A673 (cell line): ENCODE results near the gene GAREM1. TPM values are rescaled to one million over a fixed set of nuclear protein-coding genes. Genes with fewer than 3 reads are reported as not detected.

Source experiments
- BruUV-seq: library from RNA; stranded (reverse); fragments of 400-500 nt; replicated peaks from 2 replicates; lab custom pipeline; 2021; lab: Mats Ljungman, UMichigan
- CTCF ChIA-PET: fragments of 300-600 bp; sonication (Branson Sonifier 250); formaldehyde crosslinking; loops from one replicate; lab custom pipeline; 2022; ENCODE audit warnings: antibody characterized with exemption; lab: Charles Lee
- POLR2A ChIA-PET: fragments of 300-600 bp; sonication (Branson Sonifier 250); formaldehyde crosslinking; loops from one replicate; lab custom pipeline; 2022; ENCODE audit warnings: antibody characterized with exemption; ENCODE audit not compliant: low non-redundant PET; lab: Charles Lee
- DNase-seq: peaks from one replicate; pipeline ENCODE4 v3.0.0-alpha.2; 2015; ENCODE audit warnings: low spot score
- H3K27ac ChIP-seq: fragments of 200-600 bp; sonication (generic); 2 replicates; pipeline ENCODE4 v1.5.1; 2016; ENCODE audit warnings: mixed run types, low read depth, mild to moderate bottlenecking, mixed read lengths, antibody characterized with exemption, low read length; ENCODE audit not compliant: poor library complexity, severe bottlenecking
- H3K27me3 ChIP-seq: fragments of 200-600 bp; sonication (generic); replicated peaks from 2 replicates; pipeline ENCODE4 v1.6.1; 2017; ENCODE audit warnings: mixed run types, low read depth, mild to moderate bottlenecking, mixed read lengths, antibody characterized with exemption, low read length; ENCODE audit not compliant: insufficient read depth, poor library complexity
- H3K36me3 ChIP-seq: fragments of 200-600 bp; sonication (generic); 2 replicates; pipeline ENCODE4 v1.6.1; 2016; ENCODE audit warnings: mixed run types, mild to moderate bottlenecking, mixed read lengths, antibody characterized with exemption, low read length; ENCODE audit not compliant: insufficient read depth, poor library complexity, severe bottlenecking
- H3K4me1 ChIP-seq: fragments of 200-600 bp; sonication (generic); 2 replicates; pipeline ENCODE4 v1.6.1; 2017; ENCODE audit warnings: mixed run types, mild to moderate bottlenecking, mixed read lengths, antibody characterized with exemption, low read length; ENCODE audit not compliant: insufficient read depth, poor library complexity, severe bottlenecking
- H3K4me3 ChIP-seq: fragments of 200-600 bp; sonication (generic); 2 replicates; pipeline ENCODE4 v1.5.1; 2016; ENCODE audit warnings: low read depth, mixed run types, mild to moderate bottlenecking, mixed read lengths, low read length; ENCODE audit not compliant: poor library complexity, severe bottlenecking
- H3K9me3 ChIP-seq: fragments of 200-600 bp; sonication (generic); 2 replicates; pipeline ENCODE4 v1.6.1; 2016; ENCODE audit warnings: mixed run types, low read depth, mild to moderate bottlenecking, mixed read lengths, antibody characterized with exemption, low read length; ENCODE audit not compliant: poor library complexity, severe bottlenecking
- EZH2 ChIP-seq: fragments of 200-600 bp; sonication (generic); IDR thresholded peaks from 2 replicates; pipeline ENCODE4 v1.6.1; 2017; ENCODE audit warnings: borderline replicate concordance, low read depth, mild to moderate bottlenecking, mixed read lengths, antibody characterized with exemption, low read length; ENCODE audit not compliant: poor library complexity, severe bottlenecking
- intact Hi-C: fragments of 100-400 bp; cut with micrococcal nuclease; formaldehyde crosslinking; loops from one replicate; pipeline ENCODE4 v1.10.0; 2022; ENCODE audit not compliant: unreplicated experiment
- total RNA-seq: library from RNA; stranded (reverse); gene quantifications from 2 replicates; pipeline ENCODE4 v1.2.3, GENCODE V29; 2021
- TF ChIP-seq, protein P1 (sequence below): fragments of 300-800, 200-600 bp; sonication (generic); conservative IDR thresholded peaks from 2 replicates; pipeline ENCODE4 v1.5.1; 2017; ENCODE audit warnings: low read depth, mild to moderate bottlenecking, antibody characterized with exemption, low read length, moderate library complexity, mixed read lengths

GAREM1 gene
- total RNA-seq, 1 experiment from 2014 or later, result 8.4 TPM

DNA sequence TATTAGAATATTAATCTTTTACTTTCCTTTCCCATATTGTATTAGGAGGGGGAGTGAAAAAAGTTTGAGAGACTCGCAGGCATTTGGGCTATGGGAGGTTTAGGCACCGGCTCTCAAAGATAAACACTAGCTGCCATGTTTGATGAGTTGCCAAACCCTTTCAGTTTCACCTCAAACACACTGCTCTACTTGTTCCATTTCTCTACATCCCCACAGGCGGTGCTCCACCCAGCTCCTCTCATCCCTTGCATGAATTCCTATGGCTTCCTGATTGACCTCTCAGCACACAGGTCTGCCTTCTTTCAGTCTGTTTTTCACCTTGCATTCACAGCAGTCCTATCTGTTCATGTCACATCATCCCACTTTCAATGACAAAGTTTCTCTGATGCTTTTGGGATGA is 215.1 kb downstream of the GAREM1 start:
- BruUV-seq, result no TSS peak
- CTCF ChIA-PET, result no interaction called here

DNA sequence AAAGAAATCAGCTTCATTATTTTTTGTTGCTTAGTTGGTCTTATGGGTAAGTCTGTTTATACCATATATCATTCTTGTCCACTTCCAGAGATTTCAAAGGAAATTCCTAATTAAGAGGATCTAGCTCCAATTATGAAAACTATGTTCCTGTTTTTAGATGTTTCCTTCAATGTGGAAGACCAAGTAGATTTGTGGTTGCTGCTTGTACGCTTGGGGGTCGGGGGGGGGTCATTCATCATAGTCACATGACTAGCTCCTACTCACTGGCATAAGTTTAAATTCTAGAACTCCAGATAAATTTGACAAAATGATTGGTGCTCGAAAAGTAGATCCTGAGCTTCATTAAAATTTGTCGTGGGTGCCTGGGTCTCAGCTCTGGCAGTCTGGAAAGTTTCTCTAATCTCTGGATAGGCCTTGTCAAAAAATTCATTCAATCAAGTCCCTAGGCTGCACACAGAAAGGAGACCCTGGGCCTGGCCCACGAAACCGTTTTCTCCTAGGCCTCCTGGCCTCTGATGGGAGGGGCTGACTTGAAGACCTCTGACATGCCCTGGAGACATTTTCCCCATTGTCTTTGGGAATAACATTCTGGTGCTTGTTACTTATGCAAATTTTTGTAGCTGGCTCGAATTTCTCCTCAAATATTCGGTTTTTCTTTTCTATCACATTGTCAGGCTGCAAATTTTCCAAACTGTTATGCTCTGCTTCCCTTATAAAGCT is 218.4 kb downstream of the GAREM1 start:
- no peak for TF ChIP-seq EZH2
- TF ChIP-seq, protein P1, sequence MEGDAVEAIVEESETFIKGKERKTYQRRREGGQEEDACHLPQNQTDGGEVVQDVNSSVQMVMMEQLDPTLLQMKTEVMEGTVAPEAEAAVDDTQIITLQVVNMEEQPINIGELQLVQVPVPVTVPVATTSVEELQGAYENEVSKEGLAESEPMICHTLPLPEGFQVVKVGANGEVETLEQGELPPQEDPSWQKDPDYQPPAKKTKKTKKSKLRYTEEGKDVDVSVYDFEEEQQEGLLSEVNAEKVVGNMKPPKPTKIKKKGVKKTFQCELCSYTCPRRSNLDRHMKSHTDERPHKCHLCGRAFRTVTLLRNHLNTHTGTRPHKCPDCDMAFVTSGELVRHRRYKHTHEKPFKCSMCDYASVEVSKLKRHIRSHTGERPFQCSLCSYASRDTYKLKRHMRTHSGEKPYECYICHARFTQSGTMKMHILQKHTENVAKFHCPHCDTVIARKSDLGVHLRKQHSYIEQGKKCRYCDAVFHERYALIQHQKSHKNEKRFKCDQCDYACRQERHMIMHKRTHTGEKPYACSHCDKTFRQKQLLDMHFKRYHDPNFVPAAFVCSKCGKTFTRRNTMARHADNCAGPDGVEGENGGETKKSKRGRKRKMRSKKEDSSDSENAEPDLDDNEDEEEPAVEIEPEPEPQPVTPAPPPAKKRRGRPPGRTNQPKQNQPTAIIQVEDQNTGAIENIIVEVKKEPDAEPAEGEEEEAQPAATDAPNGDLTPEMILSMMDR, result no peak
- H3K4me3 ChIP-seq, result no peak overlapping the region
- ChIA-PET POLR2A (interaction anchor here (0.6 kb wide), 1 partner anchor 50 kb away, joined by 3 read pairs; no protein-coding TSS in a partner anchor), CTCF (no interaction called here)
- no peaks in the 10 kb centered on the region for H3K36me3 ChIP-seq
- intact Hi-C loops, result no loop called here
- no TSS peak for BruUV-seq
- no peak for DNase-seq
- no peaks in the 10 kb centered on the region for H3K27me3 ChIP-seq
- no peak overlapping the region for H3K27ac ChIP-seq
- no peaks in the 10 kb centered on the region for H3K9me3 ChIP-seq
- no peaks in the 10 kb centered on the region for H3K4me1 ChIP-seq

More for the DNA sequence above, 215.1 kb downstream of the GAREM1 start:
- TF ChIP-seq, protein P1, result no peak
- no peak for TF ChIP-seq EZH2
- H3K27me3 ChIP-seq, result no peaks in the 10 kb centered on the region
- no peaks in the 10 kb centered on the region for H3K4me1 ChIP-seq
- DNase-seq, result no peak
- no peak overlapping the region for H3K27ac ChIP-seq
- H3K36me3 ChIP-seq, result no peaks in the 10 kb centered on the region
- intact Hi-C loops, result no loop called here
- H3K9me3 ChIP-seq, result no peaks in the 10 kb centered on the region
- no peak overlapping the region for H3K4me3 ChIP-seq
- POLR2A ChIA-PET, result no interaction called here

DNA sequence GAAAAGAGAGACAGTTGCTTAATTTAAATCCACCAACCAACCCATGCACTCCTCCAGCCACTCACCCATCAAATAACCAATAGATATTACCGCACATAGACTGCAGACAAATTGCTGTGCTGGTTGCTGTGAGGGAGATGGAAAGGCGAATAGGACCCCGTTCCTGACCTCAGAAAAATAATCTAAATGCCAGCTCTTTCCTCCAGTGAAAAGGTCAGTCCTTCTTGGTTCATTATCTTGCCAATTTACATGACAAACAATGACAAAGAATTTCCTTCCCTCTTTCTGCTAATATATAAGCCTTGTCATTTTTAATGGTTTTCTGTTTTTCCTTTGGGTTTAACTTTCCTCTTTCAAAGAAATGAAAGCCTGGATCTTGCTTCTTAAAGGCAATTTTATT is 219.2 kb downstream of the GAREM1 start:
- intact Hi-C loops, result no loop called here
- H3K27me3 ChIP-seq, result no peaks in the 10 kb centered on the region
- H3K4me1 ChIP-seq, result no peaks in the 10 kb centered on the region
- H3K27ac ChIP-seq, result no peak overlapping the region
- CTCF ChIA-PET, result no interaction called here
- no peak for TF ChIP-seq EZH2
- TF ChIP-seq, protein P1, result no peak
- no TSS peak for BruUV-seq
- POLR2A ChIA-PET, result interaction anchor here (0.6 kb wide), 1 partner anchor 49 kb away, joined by 3 read pairs; no protein-coding TSS in a partner anchor
- H3K36me3 ChIP-seq, result no peaks in the 10 kb centered on the region
- DNase-seq, result no peak
- no peak overlapping the region for H3K4me3 ChIP-seq
- no peaks in the 10 kb centered on the region for H3K9me3 ChIP-seq
